ENCODE measurements around the gene TESPA1. TPM values are rescaled to one million over a fixed set of nuclear protein-coding genes. Genes with fewer than 3 reads are reported as not detected.

TESPA1 gene
- total RNA-seq, 1 donor from 2014 or later = 6.7 TPM

DNA sequence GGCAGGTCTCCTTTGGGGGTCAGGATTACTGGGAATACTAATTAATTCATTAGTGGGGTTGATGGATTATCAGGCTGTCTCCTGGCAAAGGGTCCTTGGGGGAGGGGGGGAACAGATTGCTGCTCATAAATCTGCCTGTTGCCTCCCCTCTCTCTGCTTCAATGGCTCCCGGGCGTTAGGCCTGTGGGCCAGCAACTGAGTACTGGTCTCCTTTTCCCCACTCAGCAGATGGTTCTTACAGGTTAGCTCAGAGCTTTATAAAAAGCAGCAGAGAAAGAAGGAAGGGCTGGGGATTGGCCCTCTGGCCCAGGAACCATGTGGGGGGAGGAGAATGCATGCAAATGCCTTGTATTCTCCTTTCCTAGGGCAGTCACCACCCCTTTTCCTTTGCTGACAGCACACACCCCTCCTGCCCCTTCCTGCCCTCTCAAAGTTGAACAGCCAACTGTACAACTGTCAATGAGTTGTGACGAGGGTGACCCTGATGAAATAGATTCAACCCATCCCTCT lies 32.9 kb upstream of the TESPA1 start:
- TF ChIP-seq, protein P1, sequence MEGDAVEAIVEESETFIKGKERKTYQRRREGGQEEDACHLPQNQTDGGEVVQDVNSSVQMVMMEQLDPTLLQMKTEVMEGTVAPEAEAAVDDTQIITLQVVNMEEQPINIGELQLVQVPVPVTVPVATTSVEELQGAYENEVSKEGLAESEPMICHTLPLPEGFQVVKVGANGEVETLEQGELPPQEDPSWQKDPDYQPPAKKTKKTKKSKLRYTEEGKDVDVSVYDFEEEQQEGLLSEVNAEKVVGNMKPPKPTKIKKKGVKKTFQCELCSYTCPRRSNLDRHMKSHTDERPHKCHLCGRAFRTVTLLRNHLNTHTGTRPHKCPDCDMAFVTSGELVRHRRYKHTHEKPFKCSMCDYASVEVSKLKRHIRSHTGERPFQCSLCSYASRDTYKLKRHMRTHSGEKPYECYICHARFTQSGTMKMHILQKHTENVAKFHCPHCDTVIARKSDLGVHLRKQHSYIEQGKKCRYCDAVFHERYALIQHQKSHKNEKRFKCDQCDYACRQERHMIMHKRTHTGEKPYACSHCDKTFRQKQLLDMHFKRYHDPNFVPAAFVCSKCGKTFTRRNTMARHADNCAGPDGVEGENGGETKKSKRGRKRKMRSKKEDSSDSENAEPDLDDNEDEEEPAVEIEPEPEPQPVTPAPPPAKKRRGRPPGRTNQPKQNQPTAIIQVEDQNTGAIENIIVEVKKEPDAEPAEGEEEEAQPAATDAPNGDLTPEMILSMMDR (IDR thresholded peaks at IDR 0.05) = no peak
- no peak for ATAC-seq

DNA sequence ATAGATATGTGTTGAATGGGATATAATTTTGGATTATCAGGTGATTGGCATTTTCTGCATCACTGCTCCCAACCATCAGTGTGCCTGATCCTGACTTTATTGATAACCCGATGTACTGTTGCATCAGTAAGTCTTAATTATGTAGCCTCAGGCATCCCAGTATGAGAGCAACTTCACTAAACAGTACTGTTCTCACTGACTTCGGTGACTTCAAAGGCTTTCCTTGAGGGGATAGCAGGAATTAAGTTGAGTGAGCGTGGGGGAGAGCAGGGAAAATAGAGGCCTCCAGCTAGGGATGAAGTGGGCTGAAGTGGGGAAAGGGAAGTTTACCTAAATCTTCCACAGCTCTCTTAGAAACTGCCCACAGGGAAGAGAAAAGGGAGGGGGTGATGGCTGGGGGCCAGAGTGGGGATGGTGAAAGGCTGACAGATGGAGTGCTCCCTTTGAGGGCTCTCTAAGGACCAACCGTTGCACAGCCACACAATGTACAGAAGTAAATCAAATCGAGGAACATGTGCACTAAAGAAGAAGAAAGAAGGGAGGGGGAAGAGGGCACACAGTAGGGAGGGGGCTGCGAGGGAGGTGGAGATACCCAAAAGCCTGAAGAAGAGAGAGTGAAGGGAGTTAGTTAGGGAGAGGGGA lies 24.5 kb upstream of the TESPA1 start:
- intact Hi-C loops (cut with DNase I) = no loop called here
- Histone ChIP-seq H3K4me1 (no peaks in the 10 kb centered on the region), H3K27me3 (peaks cover 11% of the 10 kb centered on the region)

More for the DNA sequence above, 32.9 kb upstream of the TESPA1 start:
- Histone ChIP-seq H3K36me3 (no peaks in the 10 kb centered on the region), H3K27ac (no peak overlapping the region), H3K27me3 (peaks cover 12% of the 10 kb centered on the region), H3K9me3 (no peaks in the 10 kb centered on the region), H3K4me1 (no peaks in the 10 kb centered on the region), H3K4me3 (no peak overlapping the region)
- intact Hi-C loops (cut with DNase I) = no loop called here
- DNase-seq = no peak

DNA sequence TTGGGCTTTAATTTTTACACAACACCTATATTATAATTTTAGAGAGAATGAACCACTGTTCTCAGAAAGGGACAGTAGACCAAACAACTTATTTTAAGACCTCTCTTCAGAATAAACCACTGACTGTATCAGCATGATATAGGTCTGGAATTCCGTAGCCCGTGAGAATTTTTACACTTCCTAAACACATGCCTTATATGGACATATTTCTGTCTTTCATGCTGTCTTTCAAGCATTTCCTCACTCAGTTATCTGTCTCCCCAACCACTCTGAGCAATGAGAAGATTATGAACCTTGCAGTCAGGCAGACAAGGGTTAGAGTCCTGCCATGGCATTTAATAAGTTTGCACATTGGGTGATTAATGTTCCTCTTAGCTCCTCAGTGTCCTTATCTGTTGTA lies 17.8 kb upstream of the TESPA1 start:
- Histone ChIP-seq H3K36me3 (no peaks in the 10 kb centered on the region), H3K4me1 (no peaks in the 10 kb centered on the region), H3K27ac (no peak overlapping the region), H3K27me3 (peaks cover 6% of the 10 kb centered on the region), H3K4me3 (no peak overlapping the region), H3K9me3 (no peaks in the 10 kb centered on the region)
- TF ChIP-seq, protein P1 (IDR thresholded peaks at IDR 0.05) = no peak
- ATAC-seq = no peak
- intact Hi-C loops (cut with DNase I) = no loop called here
- no peak for DNase-seq

More for the DNA sequence above, 24.5 kb upstream of the TESPA1 start:
- TF ChIP-seq, protein P1 (IDR thresholded peaks at IDR 0.05) = no peak
- ATAC-seq = no peak
- Histone ChIP-seq H3K4me3 (no peak overlapping the region), H3K36me3 (no peaks in the 10 kb centered on the region), H3K9me3 (no peaks in the 10 kb centered on the region), H3K27ac (no peak overlapping the region)
- no peak for DNase-seq

DNA sequence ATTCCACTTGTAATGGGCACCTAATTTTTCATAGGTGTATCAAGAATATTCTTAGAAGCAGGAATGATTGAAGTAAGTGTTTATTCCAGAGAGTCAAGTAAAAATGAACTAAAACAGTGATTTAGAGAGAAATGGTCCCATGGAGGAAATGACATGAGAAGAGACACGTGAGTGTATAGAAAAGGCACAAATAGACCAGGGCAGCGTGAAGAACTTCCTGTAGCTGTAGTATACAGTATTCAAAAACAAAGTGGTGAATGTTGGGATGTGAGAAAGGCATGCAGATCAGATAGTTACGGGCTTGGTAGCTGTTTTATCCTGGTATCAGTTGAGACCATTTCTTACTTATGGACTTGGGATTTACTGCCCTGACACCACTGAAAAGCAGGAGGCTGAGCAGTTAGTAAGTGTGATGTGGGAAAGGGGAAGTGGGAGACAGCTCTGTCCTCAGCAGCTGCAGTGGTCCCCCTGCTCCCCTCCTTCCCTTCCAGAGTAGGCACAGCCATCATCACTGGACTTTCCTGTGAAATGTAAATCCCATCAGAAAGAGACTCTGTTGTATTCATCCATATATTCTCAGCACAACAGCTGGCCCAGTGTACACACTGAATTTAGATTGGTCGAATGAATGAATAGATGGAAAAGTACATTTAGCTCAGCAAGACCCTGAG lies 16.8 kb upstream of the TESPA1 start:
- intact Hi-C loops (cut with DNase I) = no loop called here
- no peaks in the 10 kb centered on the region for H3K9me3 ChIP-seq
- ATAC-seq (peak; percentile 30), DNase-seq (no peak)
- no peak overlapping the region for H3K4me3 ChIP-seq
- TF ChIP-seq, protein P1 (IDR thresholded peaks at IDR 0.05) = no peak
- no peaks in the 10 kb centered on the region for H3K4me1 ChIP-seq
- no peak overlapping the region for H3K27ac ChIP-seq
- H3K36me3 ChIP-seq = no peaks in the 10 kb centered on the region
- peaks cover 1% of the 10 kb centered on the region for H3K27me3 ChIP-seq

DNA sequence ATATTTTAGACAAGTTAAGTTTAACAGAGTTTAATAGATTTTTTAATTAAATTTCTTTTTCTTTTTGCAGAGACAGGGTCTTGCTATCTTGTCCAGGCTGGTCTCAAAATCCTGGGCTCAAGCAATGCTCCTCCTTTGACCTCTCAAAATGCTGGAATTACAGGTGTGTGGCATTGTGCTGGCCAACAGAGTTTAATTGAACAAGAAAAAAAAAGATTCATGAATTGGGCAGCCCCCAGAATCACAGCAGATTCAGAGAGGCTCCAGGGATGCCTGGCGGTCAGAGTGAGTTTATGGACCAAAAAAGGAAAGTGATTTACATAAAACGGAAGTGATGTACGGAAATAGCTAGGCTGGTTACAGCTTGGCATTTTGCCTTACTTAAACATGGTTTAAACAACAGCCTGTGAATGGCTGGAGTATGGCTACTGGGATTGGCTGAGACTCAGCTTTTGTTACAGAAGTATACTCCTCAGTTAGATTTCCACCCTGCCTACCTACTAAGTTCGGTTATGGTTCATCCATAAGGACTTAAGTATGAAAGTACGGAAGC lies 14.5 kb upstream of the TESPA1 start:
- TF ChIP-seq, protein P1 (IDR thresholded peaks at IDR 0.05) = no peak
- DNase-seq (no peak), ATAC-seq (no peak)
- no peak overlapping the region for H3K27ac ChIP-seq
- no peaks in the 10 kb centered on the region for H3K9me3 ChIP-seq
- H3K36me3 ChIP-seq = no peaks in the 10 kb centered on the region
- H3K4me3 ChIP-seq = no peak overlapping the region
- H3K4me1 ChIP-seq = no peaks in the 10 kb centered on the region
- no peaks in the 10 kb centered on the region for H3K27me3 ChIP-seq
- intact Hi-C loops (cut with DNase I) = loop anchor here (10.0 kb wide), 1 partner anchor 66 kb away; no protein-coding TSS in a partner anchor
